ENCODE data around the gene PSTPIP1.

The PSTPIP1 gene

GRCh38 chr15:77069521-77070121, 74.7 kb downstream of the PSTPIP1 start:
- DNase-seq (ENCODE audit: low read depth in 2 of 2) = no peak

GRCh38 chr15:77070180-77070494, 75.2 kb downstream of the PSTPIP1 start:
- DNase-seq (ENCODE audit: low read depth in 2 of 2) = no peak

GRCh38 chr15:77070495-77071304, 75.8 kb downstream of the PSTPIP1 start, which contains the start of gene TSPAN3:
TSS of gene TSPAN3 (minus strand) at chr15:77071109. CDS start at chr15:77070954, 155 bp downstream.
- DNase-seq (ENCODE audit: low read depth in 2 of 2) = peak; percentile 89 to 93

GRCh38 chr15:77071305-77072223, 76.6 kb downstream of the PSTPIP1 start:
- DNase-seq (ENCODE audit: low read depth in 2 of 2) = no peak

GRCh38 chr15:77074350-77074749, 79.4 kb downstream of the PSTPIP1 start:
- no peak for DNase-seq (ENCODE audit: low read depth in 2 of 2)

- DNase-seq (ENCODE audit: low read depth in 2 of 2) = no peak
These were observed 80.6 kb downstream of the PSTPIP1 start for GRCh38 chr15:77075528-77075927.

GRCh38 chr15:77076323-77076915, 81.5 kb downstream of the PSTPIP1 start:
- DNase-seq (ENCODE audit: low read depth in 2 of 2) = no peak

GRCh38 chr15:77081971-77082370, 87.0 kb downstream of the PSTPIP1 start:
- DNase-seq (ENCODE audit: low read depth in 2 of 2) = no peak

GRCh38 chr15:77083381-77084160, 88.6 kb downstream of the PSTPIP1 start:
- DNase-seq (ENCODE audit: low read depth in 2 of 2) = peak; percentile 28 to 52

GRCh38 chr15:77084436-77084835, 89.5 kb downstream of the PSTPIP1 start:
- no peak for DNase-seq (ENCODE audit: low read depth in 2 of 2)

- DNase-seq (ENCODE audit: low read depth in 2 of 2) = no peak
These were observed 90.4 kb downstream of the PSTPIP1 start for GRCh38 chr15:77085297-77085696.
